ENCODE measurements around the gene TGFBRAP1.
"Not testable (repeated sequence)": the region's sequence is repeated elsewhere in the genome, so short reads cannot be mapped to it uniquely, and the experiment has no call there.

TGFBRAP1 gene

DNA sequence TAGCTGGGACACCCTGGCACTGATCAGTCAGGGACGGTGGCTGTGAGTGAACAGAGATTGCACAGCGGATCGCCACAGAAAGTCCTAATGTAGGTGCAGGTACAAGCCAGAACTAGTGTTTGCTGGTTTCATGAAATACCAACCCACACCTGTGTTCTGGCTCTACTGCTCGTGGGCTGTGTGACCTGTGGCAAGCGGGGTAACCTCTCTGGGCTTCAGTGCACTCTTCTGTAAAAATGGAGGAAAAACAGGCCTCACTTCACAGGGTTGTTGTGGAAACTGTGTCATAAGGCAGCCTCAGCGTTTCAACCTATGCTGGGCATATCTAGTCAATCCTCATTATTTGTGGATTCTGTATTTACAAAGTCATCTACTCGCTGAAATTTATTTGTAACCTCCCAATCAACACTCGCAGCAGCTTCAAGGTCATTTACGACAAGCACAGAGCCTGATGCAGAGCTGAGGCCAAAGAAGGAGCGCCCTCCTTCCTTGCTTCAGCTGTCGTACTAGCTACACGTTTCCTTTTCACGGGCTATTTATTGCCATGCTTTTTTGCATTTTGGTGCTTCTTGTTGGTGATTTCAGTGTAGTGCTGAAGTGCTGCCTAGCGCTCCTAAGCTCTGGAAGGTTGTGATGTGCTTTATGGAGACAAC, 58.0 kb downstream of the TGFBRAP1 start:
- DNase-seq (ENCODE audit: low read depth) = no peak

DNA sequence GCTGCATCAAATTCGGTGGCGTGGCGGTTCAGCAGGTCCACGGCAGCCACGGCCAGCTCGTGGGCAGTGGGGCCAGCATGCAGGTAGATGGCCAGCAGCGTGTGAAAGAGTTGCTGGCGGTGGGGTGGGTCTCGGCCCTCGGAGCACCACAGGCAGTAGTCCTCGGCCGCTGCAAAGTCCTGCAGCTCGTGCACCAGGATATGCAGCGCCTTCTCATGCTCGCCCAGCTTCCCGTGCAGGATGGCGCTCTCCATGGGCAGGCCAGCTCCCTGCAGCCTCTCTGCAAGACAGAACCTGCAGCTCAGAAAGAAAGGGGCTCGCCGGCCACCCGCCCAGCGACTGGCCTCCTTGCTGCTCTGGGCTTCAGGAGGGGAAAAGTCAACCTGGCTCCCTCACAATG, 60.1 kb downstream of the TGFBRAP1 start:
- DNase-seq (ENCODE audit: low read depth) = no peak

DNA sequence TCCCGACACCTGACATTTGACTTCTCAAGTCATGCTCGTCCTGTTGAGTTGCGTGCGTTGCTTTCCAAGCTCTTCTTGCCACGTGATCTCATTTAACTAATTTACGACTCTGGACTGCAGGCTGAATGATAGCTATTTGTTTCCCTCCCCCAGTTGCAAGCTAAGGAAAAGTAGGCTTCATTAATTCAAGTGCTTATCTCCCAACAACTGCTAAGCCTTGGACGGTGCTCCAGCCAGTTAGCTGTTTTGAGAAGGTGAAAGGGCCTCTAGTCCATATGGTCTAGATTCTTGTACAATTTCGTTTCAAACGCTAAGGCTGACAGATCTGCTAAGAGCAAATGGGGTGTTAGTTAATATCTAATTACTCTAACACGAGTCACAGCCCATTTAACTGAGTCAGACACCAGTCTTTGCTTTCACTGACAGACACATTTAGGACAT, 66.9 kb downstream of the TGFBRAP1 start:
- DNase-seq (ENCODE audit: low read depth) = peak; percentile 39

DNA sequence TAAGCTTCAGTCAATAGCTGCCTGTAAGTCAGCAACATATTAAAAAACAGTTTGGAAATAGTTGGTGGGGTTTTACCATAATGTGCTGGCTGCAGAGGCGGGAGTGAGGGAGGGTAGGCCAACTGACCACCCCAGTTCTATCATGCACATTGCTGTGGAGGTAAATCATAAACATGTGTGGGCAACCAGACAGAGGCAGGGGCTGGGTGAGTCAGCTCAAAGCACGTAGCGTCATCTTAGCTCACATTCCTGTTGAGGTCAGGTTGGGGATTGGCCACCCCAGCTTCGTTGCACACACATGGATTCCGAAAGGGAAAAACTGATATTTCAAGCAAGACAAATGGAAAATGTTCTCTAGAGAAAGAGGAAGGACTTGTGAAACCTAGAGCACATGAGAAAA, 68.5 kb downstream of the TGFBRAP1 start:
- DNase-seq (ENCODE audit: low read depth) = peak; percentile 93

DNA sequence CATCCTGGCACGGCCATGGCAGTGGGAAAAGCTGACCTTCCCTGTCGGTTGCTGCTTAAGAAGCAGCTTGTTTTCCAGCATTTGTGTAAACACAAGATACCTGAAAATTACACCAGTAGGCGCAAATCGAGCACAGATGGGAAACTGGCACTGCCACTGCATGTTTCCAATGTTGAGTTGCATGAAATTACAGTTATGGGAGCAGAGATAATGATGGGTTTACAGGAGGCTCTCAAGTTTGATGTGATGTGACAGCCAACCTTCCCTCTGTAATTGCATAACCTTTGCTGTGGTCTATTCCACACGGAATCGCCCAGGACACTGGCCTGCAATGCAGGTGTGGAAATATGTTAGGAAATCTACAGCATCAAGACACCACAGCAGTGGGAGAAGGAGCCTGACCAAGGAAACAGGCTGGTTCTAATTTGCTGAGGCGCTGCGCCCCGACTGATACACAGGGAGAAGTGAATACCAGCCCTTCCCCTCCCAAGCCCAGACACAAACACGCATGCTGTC, 70.6 kb downstream of the TGFBRAP1 start:
- DNase-seq (ENCODE audit: low read depth) = no peak

DNA sequence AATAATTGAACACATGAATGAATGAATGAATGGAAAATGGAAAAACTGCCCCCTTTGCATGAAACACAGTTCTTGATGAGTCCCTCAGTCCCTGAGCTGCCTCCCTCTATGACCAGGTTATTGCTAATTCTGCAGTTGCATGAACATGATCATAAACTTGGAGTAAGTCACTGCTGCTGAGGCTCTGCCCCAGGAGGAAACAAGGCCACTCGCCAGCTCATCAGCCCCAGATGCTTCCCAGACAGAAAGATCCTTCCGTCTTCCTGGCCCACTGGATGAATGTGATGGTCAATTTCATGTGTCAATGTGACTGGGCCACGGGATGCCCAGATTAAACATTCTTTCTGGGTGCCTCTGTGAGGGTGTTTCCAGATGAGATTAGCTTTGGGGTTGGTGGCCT, 71.6 kb downstream of the TGFBRAP1 start:
- peak; percentile 37 for DNase-seq (ENCODE audit: low read depth)

DNA sequence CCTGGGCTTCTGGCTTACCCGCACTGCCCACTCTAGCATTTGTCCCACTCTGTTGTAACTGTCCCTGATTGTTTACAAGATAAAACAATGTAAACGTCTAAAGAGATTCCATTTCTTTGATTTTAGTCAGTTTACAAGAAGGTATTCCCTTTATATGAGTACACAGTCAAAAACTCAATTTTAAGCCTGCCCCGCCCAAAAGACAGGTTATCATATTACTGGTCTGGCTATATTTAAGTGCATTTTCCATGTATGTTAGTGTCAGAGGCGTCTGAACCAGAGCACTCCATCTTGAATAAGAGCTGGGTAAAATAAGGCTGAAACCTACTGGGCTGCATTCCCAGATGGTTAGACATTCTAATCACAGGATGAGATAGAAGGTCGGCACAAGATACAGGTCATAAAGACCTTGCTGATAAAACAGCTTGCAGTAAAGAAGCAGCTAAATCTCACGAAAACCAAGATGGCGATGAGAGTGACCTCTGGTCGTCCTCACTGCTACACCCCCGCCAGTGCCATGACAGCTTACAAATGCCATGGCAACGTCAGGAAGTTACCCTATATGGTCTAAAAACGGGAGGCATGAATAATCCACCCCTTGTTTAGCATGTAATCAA, 73.0 kb downstream of the TGFBRAP1 start:
- DNase-seq (ENCODE audit: low read depth) = no peak

DNA sequence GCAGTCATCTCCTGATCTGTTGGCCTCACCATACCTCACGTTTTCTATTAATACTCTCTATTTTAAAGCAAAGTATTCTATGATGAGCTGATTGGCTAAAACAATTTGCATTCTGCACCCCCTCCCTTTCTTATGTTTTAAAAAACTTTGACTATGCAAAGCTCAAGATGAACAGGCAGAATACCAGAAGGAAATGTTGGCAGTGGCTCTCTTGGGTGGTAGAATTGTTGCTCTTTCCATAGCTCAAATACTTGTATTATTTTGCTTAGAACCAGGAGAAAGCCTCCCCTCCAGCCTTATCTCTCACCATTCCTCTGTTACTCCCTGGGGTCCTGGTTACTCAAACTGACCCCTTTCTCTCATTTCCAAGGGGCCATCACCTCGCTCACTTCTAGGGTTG, 73.6 kb downstream of the TGFBRAP1 start:
- no peak for DNase-seq (ENCODE audit: low read depth)

DNA sequence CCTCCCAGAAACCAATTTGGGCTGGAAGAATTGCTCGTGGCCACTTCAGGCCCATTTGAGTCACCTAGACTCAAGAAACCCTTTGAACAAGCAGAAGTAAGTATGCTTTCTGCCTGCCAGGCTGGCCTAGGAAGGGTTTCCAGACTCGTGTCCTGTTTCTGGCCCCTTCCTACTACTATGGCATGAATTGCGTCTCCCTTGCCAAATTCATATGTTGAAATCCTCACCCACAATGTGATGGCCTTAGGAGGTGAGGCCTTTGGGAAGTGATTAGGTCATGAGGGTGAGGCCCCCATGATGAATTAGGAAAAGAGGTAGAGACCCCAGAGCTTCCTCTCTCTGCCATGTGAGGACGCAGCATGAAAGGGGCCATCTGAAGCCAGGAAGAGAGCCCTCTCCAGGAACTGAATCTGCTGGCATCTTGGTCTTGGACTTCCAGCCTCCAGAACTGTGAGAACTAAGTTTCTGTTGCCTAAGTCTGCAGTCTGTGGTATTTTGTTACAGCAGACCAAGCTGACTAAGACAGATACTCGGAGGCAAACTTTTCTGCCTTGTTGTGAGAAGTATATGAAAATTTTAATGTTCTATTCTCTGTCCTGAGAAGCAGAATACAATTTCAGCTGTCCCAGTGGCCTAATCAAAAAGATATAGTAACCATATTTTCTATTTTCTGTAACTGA, 74.9 kb downstream of the TGFBRAP1 start:
- DNase-seq (ENCODE audit: low read depth) = no peak

DNA sequence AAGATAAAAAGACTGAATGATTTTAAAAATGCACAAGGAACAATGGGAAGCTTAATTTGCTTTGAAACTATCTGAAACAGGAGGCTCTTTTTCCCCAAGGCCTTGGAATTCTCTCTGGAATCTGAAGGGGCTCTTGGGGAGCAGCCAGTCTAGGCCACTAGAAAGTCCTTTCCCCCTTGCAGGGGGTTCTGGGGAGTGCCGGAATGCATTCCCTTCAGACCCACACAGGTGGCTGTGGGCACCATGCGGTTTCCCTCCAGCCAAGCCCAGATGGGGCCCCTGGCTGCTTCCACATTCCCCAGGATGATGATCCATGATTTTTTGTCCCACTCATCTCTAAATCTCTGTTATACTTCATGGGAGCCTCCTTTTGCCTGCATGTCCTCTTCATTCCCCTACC, 77.3 kb downstream of the TGFBRAP1 start:
- no peak for DNase-seq (ENCODE audit: low read depth)

DNA sequence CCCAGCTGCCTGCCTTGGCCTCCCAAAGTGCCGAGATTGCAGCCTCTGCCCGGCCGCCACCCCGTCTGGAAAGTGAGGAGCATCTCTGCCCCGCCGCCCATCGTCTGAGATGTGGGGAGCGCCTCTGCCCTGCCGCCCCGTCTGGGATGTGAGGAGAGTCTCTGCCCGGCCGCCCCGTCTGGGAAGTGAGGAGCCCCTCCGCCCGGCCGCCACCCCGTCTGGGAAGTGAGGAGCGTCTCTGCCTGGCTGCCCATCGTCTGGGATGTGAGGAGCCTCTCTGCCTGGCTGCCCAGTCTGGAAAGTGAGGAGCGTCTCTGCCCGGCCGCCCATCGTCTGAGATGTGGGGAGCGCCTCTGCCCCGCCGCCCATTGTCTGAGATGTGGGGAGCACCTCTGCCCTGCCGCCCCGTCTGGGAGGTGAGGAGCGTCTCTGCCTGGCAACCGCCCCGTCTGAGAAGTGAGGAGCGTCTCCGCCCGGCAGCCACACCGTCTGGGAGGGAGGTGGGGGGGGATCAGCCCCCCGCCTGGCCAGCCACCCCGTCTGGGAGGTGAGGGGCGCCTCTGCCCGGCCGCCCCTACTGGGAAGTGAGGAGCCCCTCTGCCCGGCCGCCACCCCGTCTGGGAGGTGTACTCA, 78.4 kb downstream of the TGFBRAP1 start:
- DNase-seq (ENCODE audit: low read depth) = not testable (repeated sequence)

DNA sequence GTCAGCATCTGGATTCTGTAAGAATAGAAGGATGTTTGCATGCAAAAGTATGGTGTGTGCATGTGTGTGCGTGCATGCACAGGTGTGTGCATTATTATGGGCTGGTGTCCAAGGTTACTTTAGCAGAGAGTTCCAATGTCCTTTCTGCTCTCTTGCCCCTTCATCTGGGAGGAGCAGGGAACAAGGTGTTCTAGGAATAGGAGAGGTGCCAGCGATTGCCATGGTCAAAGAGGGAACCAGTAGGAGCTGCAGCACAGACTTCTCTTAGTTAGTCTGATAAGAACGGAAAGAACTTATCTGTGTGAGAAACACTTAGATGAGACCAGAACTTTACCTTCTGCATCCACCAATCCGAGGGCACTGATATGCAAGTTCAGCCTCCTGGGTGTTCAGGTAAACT, 79.6 kb downstream of the TGFBRAP1 start:
- no peak for DNase-seq (ENCODE audit: low read depth)

DNA sequence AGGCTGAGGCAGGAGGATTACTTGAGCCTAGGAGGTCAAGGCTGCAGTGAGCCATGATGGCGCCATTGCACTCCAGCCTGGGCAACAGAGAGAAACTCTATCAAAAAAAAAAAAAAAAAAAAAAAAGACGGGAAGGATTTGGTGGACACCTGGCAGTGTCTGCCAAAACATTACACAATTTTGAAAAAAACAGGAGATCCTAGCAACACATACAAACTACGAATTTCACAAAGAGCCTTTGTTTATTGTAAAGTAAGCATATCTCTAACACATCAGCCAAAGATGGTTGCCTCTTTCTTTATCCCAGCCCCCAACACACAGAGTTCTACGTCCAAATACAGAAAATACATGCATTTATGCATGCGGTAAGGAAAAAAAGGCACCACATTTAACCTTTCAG, 80.4 kb downstream of the TGFBRAP1 start:
- no peak for DNase-seq (ENCODE audit: low read depth)

DNA sequence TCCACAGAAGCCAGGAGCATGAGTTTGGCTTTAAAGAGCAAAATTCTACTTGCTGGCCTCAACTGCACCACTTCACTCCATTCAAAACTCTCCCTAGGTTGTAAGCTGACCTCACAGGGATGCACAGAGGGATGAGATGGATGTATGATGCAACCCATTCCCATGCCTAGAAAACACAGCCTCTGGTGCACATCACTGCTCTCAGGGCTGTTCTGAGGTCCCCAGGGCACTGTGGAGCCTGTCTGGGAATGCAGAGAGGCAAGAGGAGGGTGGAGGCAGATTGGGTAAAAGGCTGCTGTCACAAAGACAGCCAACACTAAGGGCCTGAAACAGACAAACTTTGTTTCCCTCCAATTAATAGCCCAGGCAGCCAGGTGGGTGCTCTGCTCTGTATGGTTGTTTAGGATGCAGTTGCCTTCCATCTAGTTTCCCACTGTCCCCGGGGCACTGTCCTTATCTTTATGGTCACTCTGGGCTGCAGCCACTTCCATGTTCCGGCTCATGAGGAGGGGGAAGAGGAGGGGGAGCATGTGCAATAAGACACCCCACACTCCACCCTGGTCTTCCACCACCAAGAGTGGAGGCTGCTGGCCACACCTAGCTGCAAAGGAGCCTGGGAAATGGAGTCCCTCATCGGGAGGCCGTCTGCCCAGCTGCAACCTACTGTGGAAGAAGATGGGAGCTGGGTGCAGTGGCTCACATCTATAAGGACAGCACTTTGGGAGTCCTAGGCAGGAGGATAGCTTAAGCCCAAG, 81.0 kb downstream of the TGFBRAP1 start:
- no peak for DNase-seq (ENCODE audit: low read depth)

DNA sequence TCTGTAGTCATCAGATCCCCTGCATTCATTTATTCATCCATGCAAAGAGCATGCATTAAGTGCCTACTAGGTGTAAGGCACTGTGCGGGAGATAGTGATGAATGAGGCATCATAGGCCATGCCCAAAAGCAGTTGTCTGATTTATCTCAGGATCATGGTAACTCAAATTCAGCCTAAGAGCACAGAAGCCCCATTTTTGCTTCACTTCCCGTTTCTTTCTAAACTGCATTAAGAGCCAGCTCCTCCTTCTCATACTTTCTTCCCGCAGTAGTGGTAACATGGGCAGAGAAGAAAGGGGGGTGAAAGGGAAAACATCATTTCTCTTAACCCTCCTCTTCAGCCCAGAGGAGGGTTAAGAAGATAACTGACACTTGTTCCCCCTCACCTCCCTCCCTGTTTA, 85.1 kb downstream of the TGFBRAP1 start:
- no peak for DNase-seq (ENCODE audit: low read depth)

DNA sequence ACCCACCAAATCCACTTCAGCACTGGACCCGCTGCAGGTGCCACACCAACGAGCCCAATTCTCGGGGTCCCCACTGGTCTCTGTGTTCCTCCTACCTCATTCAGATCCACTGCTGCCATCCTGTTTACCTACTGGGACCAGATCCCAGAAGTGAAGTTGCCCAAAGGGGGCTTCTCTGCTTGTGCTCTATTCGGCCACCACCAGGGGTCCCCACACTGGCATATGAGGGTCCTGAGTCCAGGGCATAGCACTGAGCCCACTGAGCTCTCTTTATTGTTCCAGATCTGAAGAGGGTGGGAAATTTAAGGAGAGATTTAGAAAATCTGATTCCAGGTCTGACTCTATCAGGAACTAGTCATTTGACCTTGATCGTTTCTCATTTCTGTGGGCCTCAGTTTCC, 85.6 kb downstream of the TGFBRAP1 start:
- no peak for DNase-seq (ENCODE audit: low read depth)

DNA sequence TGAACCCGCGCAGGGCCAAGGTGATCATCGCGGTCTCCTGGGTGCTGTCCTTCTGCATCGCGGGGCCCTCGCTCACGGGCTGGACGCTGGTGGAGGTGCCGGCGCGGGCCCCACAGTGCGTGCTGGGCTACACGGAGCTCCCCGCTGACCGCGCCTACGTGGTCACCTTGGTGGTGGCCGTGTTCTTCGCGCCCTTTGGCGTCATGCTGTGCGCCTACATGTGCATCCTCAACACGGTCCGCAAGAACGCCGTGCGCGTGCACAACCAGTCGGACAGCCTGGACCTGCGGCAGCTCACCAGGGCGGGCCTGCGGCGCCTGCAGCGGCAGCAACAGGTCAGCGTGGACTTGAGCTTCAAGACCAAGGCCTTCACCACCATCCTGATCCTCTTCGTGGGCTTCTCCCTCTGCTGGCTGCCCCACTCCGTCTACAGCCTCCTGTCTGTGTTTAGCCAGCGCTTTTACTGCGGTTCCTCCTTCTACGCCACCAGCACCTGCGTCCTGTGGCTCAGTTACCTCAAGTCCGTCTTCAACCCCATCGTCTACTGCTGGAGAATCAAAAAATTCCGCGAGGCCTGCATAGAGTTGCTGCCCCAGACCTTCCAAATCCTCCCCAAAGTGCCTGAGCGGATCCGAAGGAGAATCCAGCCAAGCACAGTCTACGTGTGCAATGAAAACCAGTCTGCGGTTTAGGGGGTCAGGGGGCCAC, 87.1 kb downstream of the TGFBRAP1 start:
- DNase-seq (ENCODE audit: low read depth) = no peak

DNA sequence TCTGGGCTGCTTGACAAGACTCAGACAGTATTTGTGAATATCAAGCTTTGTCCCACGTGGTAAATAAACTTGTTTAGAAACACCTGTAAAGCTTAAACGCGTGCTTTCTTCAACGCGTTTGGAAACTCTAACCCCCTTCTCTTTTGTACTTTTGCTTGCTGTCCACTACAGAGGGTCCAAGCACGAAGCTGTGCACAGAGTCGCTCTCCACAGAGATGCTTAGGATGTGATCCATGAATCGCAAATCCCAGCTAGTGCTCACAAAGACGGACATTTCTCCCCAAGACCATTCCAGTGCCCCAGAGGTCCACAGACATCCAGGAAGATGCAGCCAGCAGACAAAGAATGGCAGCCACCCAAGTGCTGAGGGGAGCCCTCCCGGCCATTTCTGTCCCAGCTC, 88.1 kb downstream of the TGFBRAP1 start, which contains the start of gene GPR45:
Gene GPR45 (plus strand): TSS at position 301 of the 400 bp plus-strand sequence. CDS start 116 bp downstream, outside the sequence.
- DNase-seq (ENCODE audit: low read depth) = no peak

DNA sequence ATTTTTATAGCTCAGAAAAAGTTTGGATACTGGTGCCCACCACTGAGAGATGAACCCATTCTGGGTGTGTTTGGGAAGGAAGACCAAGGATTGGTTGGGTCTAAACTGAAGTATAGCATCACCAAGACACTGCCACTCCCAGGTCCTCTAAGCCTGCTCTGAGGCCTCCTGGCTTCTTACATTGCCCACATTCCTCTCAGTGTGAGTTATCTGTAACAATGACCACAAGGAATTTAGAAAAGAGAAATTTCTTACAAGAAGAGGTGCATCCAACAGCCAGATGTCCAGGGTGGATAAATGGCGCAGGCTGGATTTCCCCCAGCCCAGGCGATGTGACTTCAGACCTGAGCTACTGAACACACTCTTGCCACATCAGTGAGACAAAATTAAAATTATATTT, 89.6 kb downstream of the TGFBRAP1 start:
- peak; percentile 91 for DNase-seq (ENCODE audit: low read depth)

DNA sequence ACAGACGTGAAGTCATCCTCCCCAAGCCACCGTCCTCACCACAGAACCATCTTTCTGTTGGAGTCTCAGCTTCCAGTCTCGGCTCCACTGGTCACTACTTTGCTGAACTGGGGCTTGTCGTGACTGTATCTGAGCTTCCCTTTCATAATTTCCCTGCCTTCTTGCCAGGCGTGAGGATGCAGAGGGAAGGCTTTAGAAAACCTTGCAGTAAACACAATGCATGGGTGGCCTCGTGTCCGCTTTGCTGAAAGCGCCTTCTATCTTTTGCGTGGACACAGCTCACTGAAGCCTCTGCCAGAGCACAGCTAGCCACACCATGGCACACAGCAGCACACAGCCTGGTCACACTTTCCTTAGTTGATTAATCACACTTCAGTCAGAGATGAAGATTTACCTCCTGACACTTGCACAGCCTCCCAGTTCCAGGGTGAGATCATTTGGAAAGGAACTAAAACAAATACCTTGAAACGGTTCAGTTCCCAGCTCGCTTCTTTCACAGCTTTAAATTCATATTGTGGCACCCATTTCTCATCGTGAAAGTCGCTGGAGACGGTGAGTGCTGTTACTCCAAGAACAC, 90.8 kb downstream of the TGFBRAP1 start:
- no peak for DNase-seq (ENCODE audit: low read depth)

Data from EH (cell line).